ENCODE measurements around the gene PDCD10.

PDCD10 gene

GRCh38 chr3:167776066-167776685 is 41.5 kb upstream of the PDCD10 start:
- Histone ChIP-seq H3K27ac (ENCODE audit: extremely low read depth, low read depth, low read length) (no peak overlapping the region), H3K9me3 (ENCODE audit: control insufficient read depth, insufficient read depth, low read depth, low read length) (no peaks in the 10 kb centered on the region), H3K4me1 (ENCODE audit: control insufficient read depth, insufficient read depth, low read length) (no peaks in the 10 kb centered on the region), H3K36me3 (ENCODE audit: control insufficient read depth in 2 of 2, insufficient read depth in 1 of 2, low read length in 2 of 2) (no peaks in the 10 kb centered on the region), H3K4me3 (ENCODE audit: low read depth, low read length) (no peak overlapping the region)
- no peak for TF ChIP-seq SALL2 (tag by site-specific recombination; IDR thresholded peaks at IDR 0.05; ENCODE audit: borderline replicate concordance)
- TF ChIP-seq ZFP37 (tag by site-specific recombination; IDR thresholded peaks at IDR 0.05): no peak
- no peak for TF ChIP-seq PBX3 (CRISPR knock-in tag; IDR thresholded peaks at IDR 0.05)
- no peak for TF ChIP-seq ZFP69B (tag by site-specific recombination; IDR thresholded peaks at IDR 0.05)
- no peak for TF ChIP-seq REPIN1 (tag by site-specific recombination; IDR thresholded peaks at IDR 0.05; ENCODE audit: low read depth)
- TF ChIP-seq ZNF514 (tag by site-specific recombination; IDR thresholded peaks at IDR 0.05): no peak
- no peak for TF ChIP-seq SP7 (tag by site-specific recombination; IDR thresholded peaks at IDR 0.05)
- no peak for TF ChIP-seq MEIS1 (CRISPR knock-in tag; IDR thresholded peaks at IDR 0.05; ENCODE audit: borderline replicate concordance)
- TF ChIP-seq CTCF (tag by site-specific recombination; IDR thresholded peaks at IDR 0.05): no peak
- no peak for TF ChIP-seq ZNF148 (tag by site-specific recombination; IDR thresholded peaks at IDR 0.05; ENCODE audit: borderline replicate concordance)
- no peak for TF ChIP-seq ZBTB20 (tag by site-specific recombination; IDR thresholded peaks at IDR 0.05)
- TF ChIP-seq ZNF2 (tag by site-specific recombination; IDR thresholded peaks at IDR 0.05): no peak
- TF ChIP-seq PRDM6 (tag by site-specific recombination; IDR thresholded peaks at IDR 0.05): no peak
- no peak for TF ChIP-seq ZNF449 (tag by site-specific recombination; IDR thresholded peaks at IDR 0.05)
- no peak for TF ChIP-seq ZNF398 (tag by site-specific recombination; IDR thresholded peaks at IDR 0.05)
- TF ChIP-seq ZNF335 (tag by site-specific recombination; conservative IDR thresholded peaks at IDR 0.05): no peak
- no peak for TF ChIP-seq HOXD13 (CRISPR knock-in tag; IDR thresholded peaks at IDR 0.05; ENCODE audit: borderline replicate concordance)
- CTCF ChIA-PET: no interaction called here
- POLR2A ChIA-PET: no interaction called here
